RWPE2 (cell line): ENCODE measurements around the gene BAD.
"Not testable (repeated sequence)": the region's sequence is repeated elsewhere in the genome, so short reads cannot be mapped to it uniquely, and the experiment has no call there.

ENCODE experiments used
- ATAC-seq: fragments of 200-7000 bp; cut with Tn5 transposase; 3 replicates; pipeline ENCODE4 v1.9.1; 2021; ENCODE audit warnings: low read depth
- DNase-seq: peaks from one replicate; pipeline ENCODE4 v3.0.0-alpha.2; 2020; ENCODE audit warnings: low spot score
- H3K27ac ChIP-seq: fragments of 450-650 bp; 2 replicates; pipeline ENCODE4 v1.5.1; 2017; ENCODE audit warnings: mild to moderate bottlenecking; ENCODE audit not compliant: poor library complexity, severe bottlenecking
- H3K27me3 ChIP-seq: fragments of 250-450 bp; sonication (Bioruptor Pico); 2 replicates; pipeline ENCODE4 v1.5.1; 2021; ENCODE audit warnings: mild to moderate bottlenecking, moderate library complexity; ENCODE audit not compliant: insufficient read depth, poor library complexity, severe bottlenecking
- H3K36me3 ChIP-seq: fragments of 250-450 bp; sonication (Bioruptor Pico); 2 replicates; pipeline ENCODE4 v1.5.1; 2020; ENCODE audit warnings: low read depth, mild to moderate bottlenecking, moderate library complexity
- H3K4me1 ChIP-seq: fragments of 250-450 bp; sonication (Bioruptor Pico); 2 replicates; pipeline ENCODE4 v1.5.1; 2021; ENCODE audit warnings: mild to moderate bottlenecking, moderate library complexity; ENCODE audit not compliant: insufficient read depth, poor library complexity, severe bottlenecking
- H3K4me3 ChIP-seq: fragments of 250-450 bp; sonication (Bioruptor Pico); 2 replicates; pipeline ENCODE4 v1.5.1; 2021; ENCODE audit warnings: mild to moderate bottlenecking, moderate library complexity; ENCODE audit not compliant: severe bottlenecking
- H3K9me3 ChIP-seq: fragments of 250-450 bp; sonication (Bioruptor Pico); 2 replicates; pipeline ENCODE4 v1.5.1; 2021; ENCODE audit warnings: mild to moderate bottlenecking, moderate library complexity; ENCODE audit not compliant: severe bottlenecking
- TF ChIP-seq, protein P1 (sequence below): fragments of 450-650 bp; IDR thresholded peaks from one replicate; pipeline ENCODE4 v1.5.1; 2017; ENCODE audit warnings: mild to moderate bottlenecking, moderate library complexity; ENCODE audit not compliant: poor library complexity, severe bottlenecking

BAD gene

DNA sequence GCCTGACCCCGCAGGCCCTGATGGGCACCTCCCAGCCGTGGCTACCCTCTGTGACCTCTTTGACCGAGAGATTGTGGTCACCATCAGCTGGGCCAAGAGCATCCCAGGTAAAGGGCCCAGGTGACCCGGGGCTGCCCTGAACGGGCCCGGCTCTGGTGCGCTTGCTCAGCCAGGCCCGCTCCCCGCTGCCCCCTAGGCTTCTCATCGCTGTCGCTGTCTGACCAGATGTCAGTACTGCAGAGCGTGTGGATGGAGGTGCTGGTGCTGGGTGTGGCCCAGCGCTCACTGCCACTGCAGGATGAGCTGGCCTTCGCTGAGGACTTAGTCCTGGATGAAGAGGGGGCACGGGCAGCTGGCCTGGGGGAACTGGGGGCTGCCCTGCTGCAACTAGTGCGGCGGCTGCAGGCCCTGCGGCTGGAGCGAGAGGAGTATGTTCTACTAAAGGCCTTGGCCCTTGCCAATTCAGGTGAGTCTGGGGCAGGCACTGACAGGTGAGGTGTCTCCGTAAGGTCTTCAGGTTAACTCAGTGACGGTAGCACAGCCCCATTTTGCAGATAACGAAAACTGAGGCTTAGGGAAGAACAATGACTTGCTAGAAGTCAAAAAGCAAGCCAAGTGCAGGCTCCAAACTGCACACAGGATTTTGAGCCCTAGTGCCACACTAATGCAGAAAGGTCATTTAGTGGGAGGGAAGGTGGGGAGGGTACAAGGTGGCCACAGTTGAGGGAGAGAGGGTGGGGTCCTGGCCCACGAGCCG lies 30.5 kb upstream of the BAD start:
- no peaks in the 10 kb centered on the region for H3K9me3 ChIP-seq
- TF ChIP-seq, protein P1, sequence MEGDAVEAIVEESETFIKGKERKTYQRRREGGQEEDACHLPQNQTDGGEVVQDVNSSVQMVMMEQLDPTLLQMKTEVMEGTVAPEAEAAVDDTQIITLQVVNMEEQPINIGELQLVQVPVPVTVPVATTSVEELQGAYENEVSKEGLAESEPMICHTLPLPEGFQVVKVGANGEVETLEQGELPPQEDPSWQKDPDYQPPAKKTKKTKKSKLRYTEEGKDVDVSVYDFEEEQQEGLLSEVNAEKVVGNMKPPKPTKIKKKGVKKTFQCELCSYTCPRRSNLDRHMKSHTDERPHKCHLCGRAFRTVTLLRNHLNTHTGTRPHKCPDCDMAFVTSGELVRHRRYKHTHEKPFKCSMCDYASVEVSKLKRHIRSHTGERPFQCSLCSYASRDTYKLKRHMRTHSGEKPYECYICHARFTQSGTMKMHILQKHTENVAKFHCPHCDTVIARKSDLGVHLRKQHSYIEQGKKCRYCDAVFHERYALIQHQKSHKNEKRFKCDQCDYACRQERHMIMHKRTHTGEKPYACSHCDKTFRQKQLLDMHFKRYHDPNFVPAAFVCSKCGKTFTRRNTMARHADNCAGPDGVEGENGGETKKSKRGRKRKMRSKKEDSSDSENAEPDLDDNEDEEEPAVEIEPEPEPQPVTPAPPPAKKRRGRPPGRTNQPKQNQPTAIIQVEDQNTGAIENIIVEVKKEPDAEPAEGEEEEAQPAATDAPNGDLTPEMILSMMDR: no peak
- DNase-seq (peak; percentile 46), ATAC-seq (no peak)
- H3K4me1 ChIP-seq: peaks cover 15% of the 10 kb centered on the region
- peaks cover 29% of the 10 kb centered on the region for H3K36me3 ChIP-seq
- no peak overlapping the region for H3K4me3 ChIP-seq
- H3K27me3 ChIP-seq: no peaks in the 10 kb centered on the region
- no peak overlapping the region for H3K27ac ChIP-seq

DNA sequence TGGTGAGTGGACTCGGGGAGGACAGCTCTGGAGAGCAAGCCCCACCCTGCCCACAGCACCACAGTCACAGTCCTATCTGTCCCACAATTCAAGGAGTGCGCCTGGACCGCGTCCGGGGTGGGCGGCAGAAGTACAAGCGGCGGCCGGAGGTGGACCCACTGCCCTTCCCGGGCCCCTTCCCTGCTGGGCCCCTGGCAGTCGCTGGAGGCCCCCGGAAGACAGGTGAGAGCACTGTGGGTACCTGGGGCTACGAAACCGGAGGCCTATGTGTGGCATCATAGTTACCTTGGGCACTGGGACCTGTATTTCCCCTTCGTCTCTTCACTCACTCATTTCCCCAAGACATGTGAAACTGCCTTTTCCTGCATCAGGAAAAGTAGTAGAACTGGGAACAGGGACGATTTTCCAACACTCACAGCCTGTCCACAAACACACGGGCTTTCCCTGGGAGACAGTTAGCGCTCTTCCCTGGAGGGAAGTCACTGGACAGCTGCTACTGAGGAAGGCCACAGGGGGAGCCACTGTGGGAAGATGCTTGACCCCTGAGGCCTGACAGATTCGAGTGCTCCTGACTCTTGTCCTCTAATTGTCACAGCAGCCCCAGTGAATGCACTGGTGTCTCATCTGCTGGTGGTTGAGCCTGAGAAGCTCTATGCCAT lies 29.8 kb upstream of the BAD start:
- peaks cover 24% of the 10 kb centered on the region for H3K36me3 ChIP-seq
- H3K27me3 ChIP-seq: no peaks in the 10 kb centered on the region
- H3K4me1 ChIP-seq: peaks cover 9% of the 10 kb centered on the region
- ATAC-seq (no peak), DNase-seq (no peak)
- no peaks in the 10 kb centered on the region for H3K9me3 ChIP-seq
- no peak overlapping the region for H3K4me3 ChIP-seq
- H3K27ac ChIP-seq: peak overlapping the region; percentile 82
- TF ChIP-seq, protein P1: no peak

DNA sequence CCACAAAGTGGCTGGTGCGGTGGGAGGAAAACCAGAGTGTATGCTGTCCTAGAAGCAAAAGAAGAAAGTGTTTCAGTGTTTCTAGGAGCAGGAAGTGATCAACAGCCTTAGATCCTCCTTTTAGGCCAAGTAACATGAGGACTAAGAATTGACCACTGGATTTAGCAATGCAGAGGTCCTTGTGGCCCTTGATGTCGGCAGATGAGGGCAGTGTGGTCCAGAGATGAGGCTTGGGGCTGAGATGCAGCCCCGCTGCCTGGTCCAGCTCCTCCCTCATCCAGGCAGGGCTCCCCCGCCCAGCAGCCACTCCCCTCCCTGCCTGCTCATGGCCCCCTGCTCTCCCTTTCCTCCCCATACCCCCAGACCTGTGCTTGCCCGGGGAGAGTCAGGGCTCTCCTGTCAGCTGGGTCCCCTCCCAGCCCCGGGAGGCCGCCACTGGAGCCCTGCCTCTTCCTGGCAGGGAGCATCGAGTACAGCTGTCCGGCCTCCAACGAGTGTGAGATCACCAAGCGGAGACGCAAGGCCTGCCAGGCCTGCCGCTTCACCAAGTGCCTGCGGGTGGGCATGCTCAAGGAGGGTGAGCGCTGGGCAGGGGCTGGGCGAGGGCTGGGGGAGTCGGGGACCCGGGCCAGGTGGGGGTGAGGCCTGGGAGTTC lies 29.2 kb upstream of the BAD start:
- peaks cover 8% of the 10 kb centered on the region for H3K4me1 ChIP-seq
- no peak for ATAC-seq
- peak overlapping the region; percentile 82 for H3K27ac ChIP-seq
- TF ChIP-seq, protein P1: no peak
- H3K27me3 ChIP-seq: no peaks in the 10 kb centered on the region
- no peaks in the 10 kb centered on the region for H3K9me3 ChIP-seq
- H3K36me3 ChIP-seq: peaks cover 24% of the 10 kb centered on the region
- H3K4me3 ChIP-seq: no peak overlapping the region
- peak; percentile 67 for DNase-seq

DNA sequence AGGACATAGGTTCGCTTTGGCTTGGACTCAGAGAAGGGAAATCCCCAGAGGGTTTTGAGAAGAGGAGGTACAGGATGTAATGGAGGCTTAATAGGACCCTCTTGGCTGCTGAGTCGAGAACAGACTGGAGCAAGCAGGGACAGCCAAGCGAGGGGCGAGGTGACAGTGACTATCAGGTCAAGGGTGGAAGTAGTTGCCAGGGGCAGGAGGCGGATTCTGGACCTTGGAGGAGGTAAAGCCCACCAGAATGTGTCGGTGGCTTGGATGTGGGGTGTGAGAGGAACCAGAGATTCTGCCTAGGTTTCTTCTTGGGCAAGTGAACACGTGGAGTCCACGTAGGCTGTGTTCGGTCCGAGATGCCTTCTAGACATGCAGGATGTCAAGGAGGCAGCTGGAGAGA lies 28.5 kb upstream of the BAD start:
- DNase-seq (peak; percentile 56), ATAC-seq (no peak)
- Histone ChIP-seq H3K9me3 (no peaks in the 10 kb centered on the region), H3K27me3 (no peaks in the 10 kb centered on the region), H3K4me1 (peaks cover 8% of the 10 kb centered on the region), H3K36me3 (peaks cover 27% of the 10 kb centered on the region), H3K27ac (peak overlapping the region; percentile 82), H3K4me3 (no peak overlapping the region)
- TF ChIP-seq, protein P1: no peak

DNA sequence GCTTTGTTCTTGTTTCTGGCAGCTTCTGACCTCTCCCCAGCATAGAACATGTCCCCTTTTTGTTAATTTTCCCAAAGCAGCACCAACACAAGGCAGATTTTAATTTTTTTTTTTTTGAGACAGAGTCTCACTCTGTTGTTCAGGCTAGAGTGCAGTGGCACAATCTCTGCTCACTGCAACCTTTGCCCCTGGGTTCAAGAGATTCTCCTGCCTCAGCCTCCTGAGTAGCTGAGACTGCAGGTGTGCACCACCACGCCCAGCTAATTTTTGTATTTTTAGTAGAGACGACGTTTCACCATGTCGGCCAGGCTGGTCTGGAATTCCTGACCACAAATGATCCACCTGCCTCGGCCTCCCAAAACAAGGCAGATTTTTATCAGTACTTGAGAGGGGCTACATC lies 23.3 kb upstream of the BAD start:
- H3K27ac ChIP-seq: peak overlapping the region; percentile 86
- not testable (repeated sequence) for ATAC-seq, H3K4me3 ChIP-seq, H3K27me3 ChIP-seq, H3K4me1 ChIP-seq, H3K9me3 ChIP-seq, DNase-seq
- peaks cover 10% of the 10 kb centered on the region; the same call in 1 of the 2 replicates for H3K36me3 ChIP-seq
